Testis (tissue), 3 donors: ENCODE results near the gene PTPN6. TPM values are rescaled to one million over a fixed set of nuclear protein-coding genes. Genes with fewer than 3 reads are reported as not detected.
A peak's percentile ranks its signal among the peaks of the same experiment; 100 is the strongest.

Experiments used
- DNase-seq: peaks from one replicate; pipeline ENCODE4 v3.0.0-alpha.2; 2019
- H3K27ac ChIP-seq, 2 donors: fragments of 200-600 bp; sonication (generic); one replicate each; pipeline ENCODE4 v1.5.1; 2019
- H3K27me3 ChIP-seq: fragments of 200-600 bp; sonication (generic); one replicate; pipeline ENCODE4 v1.5.1; 2019
- H3K36me3 ChIP-seq: fragments of 200-600 bp; sonication (generic); one replicate; pipeline ENCODE4 v1.5.1; 2017; ENCODE audit warnings: low read depth; ENCODE audit errors: missing control alignments
- H3K4me1 ChIP-seq: fragments of 200-600 bp; sonication (generic); one replicate; pipeline ENCODE4 v1.5.1; 2019
- H3K4me3 ChIP-seq, 2 donors: fragments of 200-600 bp; sonication (generic); one replicate each; pipeline ENCODE4 v1.5.1; 2017 to 2019
- H3K9me3 ChIP-seq: fragments of 200-600 bp; sonication (generic); one replicate; pipeline ENCODE4 v1.5.1; 2017
- POLR2A ChIP-seq: fragments of 450-650 bp; IDR thresholded peaks from one replicate; pipeline ENCODE4 v1.6.1; 2017; ENCODE audit warnings: antibody characterized with exemption, mild to moderate bottlenecking, moderate library complexity
- WGBS, 2 donors: methylation state at CpG; one replicate each; pipeline ENCODE4 v1.1.5; 2018; 5-methylcytosine and 5-hydroxymethylcytosine counted together
- intact Hi-C: fragments of 100-400 bp; cut with DNase I; formaldehyde crosslinking; loops from one replicate; pipeline ENCODE4 v1.15.1; 2023; ENCODE audit warnings: low total_unique reads
- polyA plus RNA-seq: library from polyadenylated mRNA; stranded (reverse); fragments of 350-450 nt; fragmentation: Illumina TruSeq; extraction: RNeasy Lipid Tissue Mini Kit (QIAGEN cat#74804); gene quantifications from one replicate; pipeline ENCODE4 v1.2.3, GENCODE V29; 2014; ENCODE audit warnings: low read depth, low replicate concordance; ENCODE audit not compliant: insufficient read depth
- total RNA-seq, 2 donors: library from RNA; depleted of rRNA; stranded (reverse); fragments of >200 nt; gene quantifications; one replicate each; pipeline ENCODE4 v1.2.3, GENCODE V29; 2016
- TF ChIP-seq, protein P1 (sequence below), 3 experiments: fragments of 450-650 bp in 2 of 3; fragments of 200-600 bp in 1 of 3; sonication (generic) in 1 of 3; IDR thresholded peaks; one replicate each; pipeline ENCODE4 v1.5.1; 2016 to 2019; ENCODE audit warnings: antibody characterized with exemption in 3 of 3, mild to moderate bottlenecking in 2 of 3, moderate library complexity in 1 of 3

Gene PTPN6
- total and polyA plus RNA-seq, 3 donors from 2014 or later: 3.7 to 19.1 (median 9.1) TPM

DNA sequence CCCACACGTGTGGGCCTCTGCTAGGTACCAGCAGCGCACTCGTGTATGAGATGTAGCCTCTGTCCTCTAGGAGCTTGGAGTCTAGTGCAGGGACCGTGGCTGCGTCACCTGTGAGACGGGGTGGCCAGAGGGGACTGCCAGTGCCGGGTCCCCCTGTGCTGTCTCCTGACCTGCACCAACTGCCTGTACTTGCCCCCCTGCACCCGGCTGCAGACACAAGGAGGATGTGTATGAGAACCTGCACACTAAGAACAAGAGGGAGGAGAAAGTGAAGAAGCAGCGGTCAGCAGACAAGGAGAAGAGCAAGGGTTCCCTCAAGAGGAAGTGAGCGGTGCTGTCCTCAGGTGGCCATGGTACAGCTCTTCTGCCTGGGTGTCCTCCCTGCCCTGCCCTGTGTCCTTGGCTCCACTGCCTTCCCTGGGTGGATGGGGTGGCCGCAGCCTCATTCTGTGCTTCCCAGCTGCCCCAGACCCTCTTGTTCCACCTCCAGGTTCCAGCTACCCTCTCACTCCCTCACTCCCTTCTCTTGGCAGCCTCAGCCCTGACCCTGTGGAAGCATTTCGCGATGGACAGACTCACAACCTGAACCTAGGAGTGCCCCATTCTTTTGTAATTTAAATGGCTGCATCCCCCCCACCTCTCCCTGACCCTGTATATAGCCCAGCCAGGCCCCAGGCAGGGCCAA is 9.6 kb downstream of the PTPN6 start:
- WGBS, 2 donors: 57 to 68% methylated on average over 8 to 13 of the region's 13 CpGs
- no peak for TF ChIP-seq POLR2A
- TF ChIP-seq, protein P1, sequence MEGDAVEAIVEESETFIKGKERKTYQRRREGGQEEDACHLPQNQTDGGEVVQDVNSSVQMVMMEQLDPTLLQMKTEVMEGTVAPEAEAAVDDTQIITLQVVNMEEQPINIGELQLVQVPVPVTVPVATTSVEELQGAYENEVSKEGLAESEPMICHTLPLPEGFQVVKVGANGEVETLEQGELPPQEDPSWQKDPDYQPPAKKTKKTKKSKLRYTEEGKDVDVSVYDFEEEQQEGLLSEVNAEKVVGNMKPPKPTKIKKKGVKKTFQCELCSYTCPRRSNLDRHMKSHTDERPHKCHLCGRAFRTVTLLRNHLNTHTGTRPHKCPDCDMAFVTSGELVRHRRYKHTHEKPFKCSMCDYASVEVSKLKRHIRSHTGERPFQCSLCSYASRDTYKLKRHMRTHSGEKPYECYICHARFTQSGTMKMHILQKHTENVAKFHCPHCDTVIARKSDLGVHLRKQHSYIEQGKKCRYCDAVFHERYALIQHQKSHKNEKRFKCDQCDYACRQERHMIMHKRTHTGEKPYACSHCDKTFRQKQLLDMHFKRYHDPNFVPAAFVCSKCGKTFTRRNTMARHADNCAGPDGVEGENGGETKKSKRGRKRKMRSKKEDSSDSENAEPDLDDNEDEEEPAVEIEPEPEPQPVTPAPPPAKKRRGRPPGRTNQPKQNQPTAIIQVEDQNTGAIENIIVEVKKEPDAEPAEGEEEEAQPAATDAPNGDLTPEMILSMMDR (IDR thresholded peaks at IDR 0.05): peak in 2 of 3 experiments; percentile 1 to 18
- H3K36me3 ChIP-seq: no peaks in the 10 kb centered on the region
- peak overlapping the region; percentile 55 to 68 for H3K27ac ChIP-seq
- H3K9me3 ChIP-seq: no peaks in the 10 kb centered on the region
- DNase-seq: peak; percentile 52
- H3K4me3 ChIP-seq: no peak overlapping the region
- no peaks in the 10 kb centered on the region for H3K27me3 ChIP-seq
- H3K4me1 ChIP-seq: peaks cover 25% of the 10 kb centered on the region
- intact Hi-C loops: no loop called here

DNA sequence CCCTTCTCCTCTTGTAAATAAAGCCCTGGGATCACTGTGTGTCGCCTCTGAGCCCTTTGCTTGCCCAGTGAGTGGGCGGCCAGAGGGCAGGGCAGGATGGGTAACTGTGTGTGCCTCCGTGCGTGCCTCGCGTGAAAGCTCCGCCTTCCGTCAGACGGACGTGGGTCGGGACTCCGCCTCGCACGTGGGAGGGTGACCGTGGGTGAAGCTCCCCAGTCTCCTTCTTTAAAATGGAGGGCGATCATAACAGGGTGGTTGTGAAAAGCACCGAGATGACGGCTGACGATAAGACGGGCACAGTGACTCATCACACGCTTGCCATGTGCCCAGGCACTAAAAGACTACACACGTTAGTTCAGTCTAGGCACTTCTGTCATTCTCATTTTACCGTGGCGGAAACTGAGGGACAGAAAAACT is 10.1 kb downstream of the PTPN6 start:
- H3K4me3 ChIP-seq: no peak overlapping the region
- peak; percentile 51 for DNase-seq
- H3K27me3 ChIP-seq: no peaks in the 10 kb centered on the region
- no peaks in the 10 kb centered on the region for H3K36me3 ChIP-seq
- intact Hi-C loops: no loop called here
- peak overlapping the region; percentile 55 to 68 for H3K27ac ChIP-seq
- peaks cover 23% of the 10 kb centered on the region for H3K4me1 ChIP-seq
- no peaks in the 10 kb centered on the region for H3K9me3 ChIP-seq
- 48 to 66% methylated on average over 18 to 24 of the region's 24 CpGs for WGBS, 2 donors
- TF ChIP-seq, protein P1 (IDR thresholded peaks at IDR 0.05): no peak
- TF ChIP-seq POLR2A: no peak

DNA sequence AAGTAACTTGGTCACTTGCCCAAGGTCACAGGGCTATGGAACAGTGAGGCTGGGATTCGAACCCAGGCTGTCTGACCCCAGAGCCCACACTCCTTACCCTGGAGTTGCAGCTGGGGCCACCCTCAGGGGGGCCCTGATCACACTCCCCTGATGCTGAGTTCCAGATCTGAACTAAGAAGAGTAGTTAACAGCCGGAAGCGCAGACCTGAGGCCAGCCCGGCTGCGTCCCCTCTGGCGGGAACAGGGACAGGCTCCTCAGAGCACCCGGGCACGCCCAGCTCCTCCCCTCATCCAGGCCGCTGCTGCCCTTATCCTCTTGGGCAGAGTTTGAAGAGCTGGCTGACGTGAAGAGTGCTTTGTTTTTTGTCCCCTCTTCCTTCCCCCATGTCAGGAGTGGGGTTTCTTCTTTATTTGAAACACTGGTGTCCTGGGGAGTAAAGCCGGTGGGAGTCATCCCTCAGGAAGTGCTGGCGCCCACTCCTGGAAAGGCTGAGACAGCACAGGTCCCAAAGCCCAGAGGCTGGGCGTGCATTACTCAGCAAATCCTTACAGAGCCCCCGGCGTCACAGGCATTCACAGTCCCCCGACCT is 10.6 kb downstream of the PTPN6 start:
- peak; percentile 62 for DNase-seq
- intact Hi-C loops: no loop called here
- no peaks in the 10 kb centered on the region for H3K27me3 ChIP-seq
- TF ChIP-seq, protein P1 (IDR thresholded peaks at IDR 0.05): no peak
- no peak for TF ChIP-seq POLR2A
- no peak overlapping the region for H3K4me3 ChIP-seq
- 35 to 38% methylated on average over 11 to 16 of the region's 16 CpGs for WGBS, 2 donors
- peaks cover 22% of the 10 kb centered on the region for H3K4me1 ChIP-seq
- no peaks in the 10 kb centered on the region for H3K36me3 ChIP-seq
- H3K9me3 ChIP-seq: no peaks in the 10 kb centered on the region
- peak overlapping the region; percentile 55 to 68 for H3K27ac ChIP-seq

DNA sequence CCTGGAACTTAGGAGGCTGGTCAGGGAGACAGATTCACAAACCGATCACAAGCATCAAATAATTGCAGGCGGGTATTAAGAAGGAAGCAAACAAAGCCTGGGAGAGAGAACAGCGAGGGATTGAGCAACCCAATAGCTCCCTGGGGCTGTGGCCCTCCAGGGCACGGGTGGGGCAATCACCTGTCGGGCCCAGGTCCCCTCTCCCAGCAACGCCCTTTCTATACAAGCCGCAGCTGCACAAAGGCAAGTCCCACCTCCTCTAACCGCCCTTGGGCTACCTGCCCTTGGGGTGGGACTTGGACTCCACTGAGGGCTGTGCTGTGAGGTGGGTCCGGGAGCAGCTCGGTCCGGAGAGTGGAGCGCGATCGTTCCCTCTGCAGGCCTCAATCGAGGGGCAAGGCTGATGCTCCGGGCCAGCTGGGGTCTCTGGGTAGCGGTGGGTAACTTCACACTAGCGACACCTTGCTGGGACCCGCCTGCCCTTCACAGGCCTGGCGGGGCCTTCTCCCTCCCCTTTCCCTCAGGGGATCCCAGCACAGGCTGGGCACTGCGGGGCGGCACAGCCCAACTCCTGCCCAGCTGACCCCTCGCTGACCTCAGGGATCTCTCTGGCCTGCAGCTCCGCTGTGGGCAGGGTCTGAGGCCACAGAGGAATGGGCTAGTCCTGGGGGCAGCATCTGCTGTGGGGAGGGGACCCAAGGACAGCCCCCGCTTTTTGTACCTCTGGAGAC is 11.3 kb downstream of the PTPN6 start:
- DNase-seq: no peak
- Histone ChIP-seq H3K27ac (peak overlapping the region; percentile 55 to 68), H3K4me3 (no peak overlapping the region), H3K36me3 (no peaks in the 10 kb centered on the region), H3K27me3 (no peaks in the 10 kb centered on the region), H3K4me1 (peaks cover 22% of the 10 kb centered on the region), H3K9me3 (no peaks in the 10 kb centered on the region)
- intact Hi-C loops: no loop called here
- TF ChIP-seq, protein P1 (IDR thresholded peaks at IDR 0.05): no peak
- TF ChIP-seq POLR2A: no peak
- 85 to 90% methylated on average over 12 to 25 of the region's 25 CpGs for WGBS, 2 donors
